Activated CD4-positive, alpha-beta T cell treated with anti-CD3 and anti-CD28 coated beads, Interleukin-2, amount 10 ng/mL, durations not matched to agents 7 days and 5 days (primary cell): ENCODE results near the gene EPHA4. TPM values are rescaled to one million over a fixed set of nuclear protein-coding genes. Genes with fewer than 3 reads are reported as not detected.

Source experiments
- CTCF ChIA-PET: fragments of 350-600 bp; sonication (Branson Sonifier 250); formaldehyde crosslinking; loops from one replicate; lab custom pipeline; 2021; ENCODE audit warnings: antibody characterized with exemption; lab: Charles Lee
- POLR2A ChIA-PET: fragments of 350-600 bp; sonication (Branson Sonifier 250); formaldehyde crosslinking; loops from one replicate; lab custom pipeline; 2021; ENCODE audit warnings: antibody characterized with exemption; lab: Charles Lee
- DNase-seq: peaks from one replicate; pipeline ENCODE4 v3.0.0-alpha.2; 2020
- H3K27ac Mint-ChIP-seq: one replicate; pipeline ENCODE4 v1.8.0; 2021; ENCODE audit warnings: mild to moderate bottlenecking, moderate library complexity, mixed read lengths
- H3K27me3 Mint-ChIP-seq: one replicate; pipeline ENCODE4 v1.8.0; 2021; ENCODE audit warnings: mixed read lengths
- H3K36me3 Mint-ChIP-seq: one replicate; pipeline ENCODE4 v1.8.0; 2021; ENCODE audit warnings: low read depth, mixed read lengths
- H3K4me1 Mint-ChIP-seq: one replicate; pipeline ENCODE4 v1.8.0; 2021; ENCODE audit warnings: mixed read lengths
- H3K4me3 Mint-ChIP-seq: one replicate; pipeline ENCODE4 v1.8.0; 2021; ENCODE audit warnings: mild to moderate bottlenecking, moderate library complexity, mixed read lengths
- H3K9me3 Mint-ChIP-seq: one replicate; pipeline ENCODE4 v1.8.0; 2021; ENCODE audit warnings: mixed read lengths
- total RNA-seq, 2 experiments: library from RNA; stranded (reverse); gene quantifications; one replicate each; pipeline ENCODE4 v1.2.3, GENCODE V29; 2021

EPHA4 gene
- total RNA-seq, 2 experiments from 2014 or later: 28.2 to 29.3 TPM

- Mint-ChIP-seq H3K36me3 (peaks cover 29% of the 10 kb centered on the region), H3K4me3 (no peak overlapping the region), H3K9me3 (peaks cover 5% of the 10 kb centered on the region), H3K27me3 (peaks cover 2% of the 10 kb centered on the region), H3K27ac (no peak overlapping the region), H3K4me1 (peaks cover 2% of the 10 kb centered on the region)
- DNase-seq: no peak
- ChIA-PET CTCF (no interaction called here), POLR2A (no interaction called here)
Observed at GRCh38 chr2:221492636-221493035, 79.5 kb downstream of the EPHA4 start.

DNA sequence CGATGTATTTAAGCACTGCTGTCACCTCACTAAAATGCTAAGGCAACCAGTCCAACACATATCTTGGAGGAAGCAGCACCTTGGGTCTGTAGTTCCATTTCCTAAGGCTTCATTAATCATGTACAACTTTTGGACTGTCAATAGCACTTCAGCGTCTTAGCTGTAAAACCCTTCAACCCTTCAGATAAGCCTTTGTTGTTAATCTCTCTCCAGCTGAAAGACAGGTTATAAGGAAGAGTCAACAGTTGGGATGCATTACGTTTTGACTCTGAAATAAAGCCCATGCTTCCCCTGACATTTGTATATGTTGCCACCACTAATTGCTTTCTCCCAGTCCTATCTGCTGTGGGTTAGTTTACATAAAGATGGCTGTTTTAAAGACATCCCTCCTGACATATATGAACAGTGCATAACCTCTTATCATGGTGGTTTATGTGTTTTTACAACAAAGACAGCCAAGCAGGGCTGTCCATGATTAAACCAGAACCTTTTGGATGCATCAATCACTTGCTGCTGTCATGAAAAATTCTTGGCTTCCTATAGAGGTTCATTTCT lies 81.5 kb downstream of the EPHA4 start:
- Mint-ChIP-seq H3K36me3 (peaks cover 29% of the 10 kb centered on the region), H3K4me3 (no peak overlapping the region), H3K4me1 (peaks cover 2% of the 10 kb centered on the region), H3K9me3 (peaks cover 5% of the 10 kb centered on the region), H3K27ac (no peak overlapping the region), H3K27me3 (peaks cover 2% of the 10 kb centered on the region)
- ChIA-PET POLR2A (no interaction called here), CTCF (interaction anchor here (0.6 kb wide), 1 partner anchor 158 kb away, joined by 3 read pairs; no protein-coding TSS in a partner anchor)
- DNase-seq: no peak

GRCh38 chr2:221488136-221488807 lies 83.8 kb downstream of the EPHA4 start:
- Mint-ChIP-seq H3K36me3 (peaks cover 16% of the 10 kb centered on the region), H3K4me1 (no peaks in the 10 kb centered on the region), H3K9me3 (peaks cover 5% of the 10 kb centered on the region), H3K27me3 (peaks cover 2% of the 10 kb centered on the region), H3K27ac (no peak overlapping the region), H3K4me3 (no peak overlapping the region)
- no peak for DNase-seq
- CTCF ChIA-PET: no interaction called here
- POLR2A ChIA-PET: no interaction called here

DNA sequence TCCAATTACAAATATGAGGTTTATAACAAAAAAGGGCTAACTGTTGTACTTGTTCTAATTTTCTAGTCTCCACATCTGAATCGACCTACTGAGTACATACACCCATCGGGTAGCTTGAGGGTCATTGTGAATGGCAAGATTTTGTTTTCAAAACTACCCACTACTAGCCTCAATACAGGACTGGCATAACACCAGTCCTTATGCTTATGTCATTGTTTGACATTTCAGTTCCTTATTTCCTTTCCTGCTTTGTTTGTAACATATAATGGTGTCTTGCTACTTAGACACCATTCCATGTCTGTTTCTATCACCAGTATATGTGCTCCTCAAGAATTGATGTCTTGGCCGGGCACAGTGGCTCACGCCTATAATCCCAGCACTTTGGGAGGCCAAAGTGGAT lies 86.0 kb downstream of the EPHA4 start:
- DNase-seq: no peak
- Mint-ChIP-seq H3K4me3 (no peak overlapping the region), H3K9me3 (no peaks in the 10 kb centered on the region), H3K27ac (no peak overlapping the region), H3K4me1 (no peaks in the 10 kb centered on the region), H3K27me3 (no peaks in the 10 kb centered on the region), H3K36me3 (peaks cover 5% of the 10 kb centered on the region)
- POLR2A ChIA-PET: no interaction called here
- CTCF ChIA-PET: interaction anchor here (0.7 kb wide), 1 partner anchor 18 kb away, joined by 3 read pairs; no protein-coding TSS in a partner anchor

GRCh38 chr2:221485503-221485870 lies 86.6 kb downstream of the EPHA4 start:
- Mint-ChIP-seq H3K27ac (no peak overlapping the region), H3K4me1 (no peaks in the 10 kb centered on the region), H3K27me3 (no peaks in the 10 kb centered on the region), H3K36me3 (peaks cover 5% of the 10 kb centered on the region), H3K9me3 (no peaks in the 10 kb centered on the region), H3K4me3 (no peak overlapping the region)
- DNase-seq: no peak
- ChIA-PET CTCF (interaction anchor here (0.7 kb wide), 1 partner anchor 19 kb away, joined by 3 read pairs; no protein-coding TSS in a partner anchor), POLR2A (no interaction called here)

DNA sequence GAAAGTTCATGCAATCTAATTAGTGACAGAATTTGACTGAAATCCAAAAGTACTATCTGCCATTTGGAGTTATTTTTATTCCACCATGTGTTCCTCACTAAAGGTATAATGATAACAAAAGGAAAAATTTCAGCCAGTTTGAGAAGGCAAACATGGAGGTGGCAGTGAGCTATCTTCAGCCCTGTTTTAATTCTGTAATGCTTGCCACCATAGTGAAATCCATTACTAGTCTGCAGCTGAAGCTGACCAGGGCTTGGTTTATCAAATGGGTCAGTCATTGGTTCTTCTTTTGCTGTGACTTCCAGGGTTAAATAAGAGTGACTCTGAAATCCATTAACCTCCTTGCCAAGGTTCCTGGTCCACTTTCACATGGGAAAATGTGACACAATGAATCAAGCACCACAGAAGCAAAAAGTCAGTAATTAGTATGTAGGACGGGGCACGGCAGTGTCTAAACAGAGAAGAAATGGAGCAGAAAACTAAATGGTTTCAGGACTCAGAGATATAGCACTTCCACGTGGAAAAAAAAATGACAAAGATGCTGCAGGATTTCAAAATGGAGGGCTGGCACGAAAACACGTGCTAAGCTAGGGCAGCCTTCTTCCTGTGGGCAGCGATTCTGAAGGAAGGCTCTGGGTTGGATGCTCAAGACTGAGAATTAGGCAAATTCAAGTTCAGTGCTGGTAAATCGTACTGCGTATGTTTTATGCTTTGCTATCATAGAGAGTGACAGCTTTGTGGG lies 87.2 kb downstream of the EPHA4 start:
- H3K9me3 Mint-ChIP-seq: no peaks in the 10 kb centered on the region
- CTCF ChIA-PET: interaction anchor here (0.7 to 1.4 kb wide), 2 partner anchors 16 to 19 kb away, joined by 3 read pairs; no protein-coding TSS in a partner anchor
- no peaks in the 10 kb centered on the region for H3K4me1 Mint-ChIP-seq
- no peak for DNase-seq
- no peaks in the 10 kb centered on the region for H3K27me3 Mint-ChIP-seq
- POLR2A ChIA-PET: no interaction called here
- no peak overlapping the region for H3K4me3 Mint-ChIP-seq
- no peak overlapping the region for H3K27ac Mint-ChIP-seq
- H3K36me3 Mint-ChIP-seq: peaks cover 5% of the 10 kb centered on the region

GRCh38 chr2:221482666-221483455 lies 89.2 kb downstream of the EPHA4 start:
- ChIA-PET CTCF (interaction anchor here (1.4 kb wide), 1 partner anchor 18 kb away, joined by 3 read pairs; no protein-coding TSS in a partner anchor), POLR2A (no interaction called here)
- Mint-ChIP-seq H3K36me3 (peaks cover 5% of the 10 kb centered on the region), H3K9me3 (no peaks in the 10 kb centered on the region), H3K27me3 (no peaks in the 10 kb centered on the region), H3K27ac (no peak overlapping the region), H3K4me3 (no peak overlapping the region), H3K4me1 (no peaks in the 10 kb centered on the region)
- no peak for DNase-seq

- POLR2A ChIA-PET: no interaction called here
- no peak for DNase-seq
- CTCF ChIA-PET: interaction anchor here (1.6 kb wide), 1 partner anchor 15 kb away, joined by 3 read pairs; no protein-coding TSS in a partner anchor
- Mint-ChIP-seq H3K36me3 (peaks cover 7% of the 10 kb centered on the region), H3K9me3 (no peaks in the 10 kb centered on the region), H3K27me3 (no peaks in the 10 kb centered on the region), H3K4me3 (no peak overlapping the region), H3K27ac (no peak overlapping the region), H3K4me1 (peaks cover 3% of the 10 kb centered on the region)
Observed at GRCh38 chr2:221480821-221481220, 91.3 kb downstream of the EPHA4 start.

DNA sequence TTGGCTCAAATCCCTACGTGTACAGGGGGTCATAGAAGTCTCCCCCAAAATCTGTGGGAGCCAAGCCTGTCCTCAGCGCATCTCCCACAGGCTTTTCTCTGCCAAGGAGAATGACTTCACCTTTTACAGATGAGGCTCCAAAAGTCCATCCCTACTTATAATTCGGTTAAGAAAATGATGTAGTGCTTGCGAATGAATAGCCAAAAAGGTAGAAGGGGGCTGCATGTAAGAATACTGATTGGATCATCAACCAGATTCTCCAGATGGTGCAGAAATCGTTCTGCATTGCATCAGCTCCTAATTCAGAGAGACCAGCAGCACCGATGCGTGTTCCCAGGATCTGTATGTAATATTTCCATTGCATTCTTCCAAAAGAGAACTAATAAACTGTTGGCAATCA lies 91.9 kb downstream of the EPHA4 start:
- ChIA-PET CTCF (interaction anchor here (1.6 kb wide), 1 partner anchor 15 kb away, joined by 3 read pairs; no protein-coding TSS in a partner anchor), POLR2A (no interaction called here)
- H3K27ac Mint-ChIP-seq: no peak overlapping the region
- no peak overlapping the region for H3K4me3 Mint-ChIP-seq
- DNase-seq: no peak
- H3K27me3 Mint-ChIP-seq: no peaks in the 10 kb centered on the region
- no peaks in the 10 kb centered on the region for H3K9me3 Mint-ChIP-seq
- H3K36me3 Mint-ChIP-seq: peaks cover 7% of the 10 kb centered on the region
- H3K4me1 Mint-ChIP-seq: peaks cover 3% of the 10 kb centered on the region

DNA sequence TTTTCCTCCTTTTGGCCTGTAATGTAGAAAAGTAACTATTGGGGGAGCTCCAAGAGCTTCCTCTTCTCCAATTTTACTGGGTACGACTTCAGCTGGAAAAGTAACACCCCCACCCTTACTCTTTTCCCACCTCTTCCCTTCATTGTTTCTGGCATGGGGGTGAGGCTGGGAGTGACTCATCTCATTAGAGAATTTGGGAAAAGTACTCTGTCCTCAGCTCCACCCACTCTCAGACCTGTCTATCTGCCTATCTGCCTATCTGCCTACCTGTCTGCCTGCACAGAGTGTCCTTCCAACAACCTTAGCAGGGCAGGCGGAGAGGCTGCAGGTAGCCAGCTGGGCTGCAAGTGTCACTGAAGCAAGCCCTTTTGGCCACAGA lies 93.6 kb downstream of the EPHA4 start:
- Mint-ChIP-seq H3K4me3 (no peak overlapping the region), H3K27ac (no peak overlapping the region), H3K36me3 (peaks cover 7% of the 10 kb centered on the region), H3K27me3 (no peaks in the 10 kb centered on the region), H3K4me1 (peaks cover 3% of the 10 kb centered on the region), H3K9me3 (no peaks in the 10 kb centered on the region)
- ChIA-PET CTCF (interaction anchor here (0.6 kb wide), 1 partner anchor 85 kb away, joined by 3 read pairs; no protein-coding TSS in a partner anchor), POLR2A (no interaction called here)
- DNase-seq: no peak

GRCh38 chr2:221477714-221478484 lies 94.2 kb downstream of the EPHA4 start:
- no peaks in the 10 kb centered on the region for H3K9me3 Mint-ChIP-seq
- H3K4me3 Mint-ChIP-seq: no peak overlapping the region
- CTCF ChIA-PET: interaction anchor here (0.6 kb wide), 2 partner anchors 85 to 1313 kb away, joined by 3 read pairs; no protein-coding TSS in a partner anchor
- no peaks in the 10 kb centered on the region for H3K27me3 Mint-ChIP-seq
- POLR2A ChIA-PET: no interaction called here
- no peak overlapping the region for H3K27ac Mint-ChIP-seq
- H3K36me3 Mint-ChIP-seq: peaks cover 7% of the 10 kb centered on the region
- DNase-seq: no peak
- peaks cover 3% of the 10 kb centered on the region for H3K4me1 Mint-ChIP-seq

DNA sequence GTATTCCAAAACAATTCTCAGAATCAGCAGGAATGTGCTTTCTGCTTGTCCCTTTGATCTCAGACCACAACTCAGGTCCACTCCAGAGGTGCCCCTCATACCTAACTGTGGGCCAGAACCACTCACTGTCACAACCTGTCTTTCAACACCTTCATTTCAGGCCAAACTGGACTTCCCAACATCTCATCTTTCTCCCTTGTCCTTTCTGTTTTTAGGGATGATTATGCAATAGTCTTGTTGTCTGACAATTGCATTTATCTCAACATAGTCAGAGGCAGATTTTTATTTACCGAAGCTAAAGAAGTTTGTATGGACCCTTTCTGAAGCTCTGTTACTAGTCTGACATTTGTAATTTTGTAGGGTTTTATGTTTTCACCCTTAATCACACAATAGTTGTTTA lies 95.9 kb downstream of the EPHA4 start:
- no peak overlapping the region for H3K27ac Mint-ChIP-seq
- H3K27me3 Mint-ChIP-seq: no peaks in the 10 kb centered on the region
- H3K36me3 Mint-ChIP-seq: peaks cover 2% of the 10 kb centered on the region
- H3K9me3 Mint-ChIP-seq: no peaks in the 10 kb centered on the region
- POLR2A ChIA-PET: no interaction called here
- peaks cover 3% of the 10 kb centered on the region for H3K4me1 Mint-ChIP-seq
- DNase-seq: no peak
- no peak overlapping the region for H3K4me3 Mint-ChIP-seq
- CTCF ChIA-PET: no interaction called here
